ENCODE measurements around the gene IDS.
A peak's percentile ranks its signal among the peaks of the same experiment; 100 is the strongest.
"Not testable (repeated sequence)": the region's sequence is repeated elsewhere in the genome, so short reads cannot be mapped to it uniquely, and the experiment has no call there.

The IDS gene

DNA sequence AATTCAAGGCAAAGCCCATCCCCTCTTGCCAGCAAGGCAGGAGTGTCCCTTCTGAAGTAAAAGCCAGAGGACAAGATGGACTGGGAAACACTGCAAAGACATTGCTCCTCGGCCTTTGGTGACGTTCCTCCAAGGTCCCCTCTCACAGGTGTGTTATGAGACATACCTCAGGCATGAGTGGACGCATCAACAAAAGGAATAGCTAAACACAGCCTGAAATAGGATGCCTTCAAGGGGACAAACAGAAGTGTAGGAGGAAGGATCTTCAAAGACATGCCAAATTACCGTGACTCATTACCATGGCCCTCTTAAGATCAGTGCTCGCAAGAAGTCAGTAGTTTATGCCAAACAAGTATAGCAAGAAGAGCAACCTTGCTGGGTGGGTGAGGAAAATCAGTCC is 6.0 kb upstream of the IDS start:
- CTCF ChIA-PET = interaction anchor here (1.0 to 2.7 kb wide), 5 partner anchors 10 to 1582 kb away, joined by 3 to 18 read pairs (median 5); no protein-coding TSS in a partner anchor
- DNase-seq (ENCODE audit: extremely low spot score) = no peak
- POLR2A ChIA-PET = no interaction called here
- TF ChIP-seq, protein P1, sequence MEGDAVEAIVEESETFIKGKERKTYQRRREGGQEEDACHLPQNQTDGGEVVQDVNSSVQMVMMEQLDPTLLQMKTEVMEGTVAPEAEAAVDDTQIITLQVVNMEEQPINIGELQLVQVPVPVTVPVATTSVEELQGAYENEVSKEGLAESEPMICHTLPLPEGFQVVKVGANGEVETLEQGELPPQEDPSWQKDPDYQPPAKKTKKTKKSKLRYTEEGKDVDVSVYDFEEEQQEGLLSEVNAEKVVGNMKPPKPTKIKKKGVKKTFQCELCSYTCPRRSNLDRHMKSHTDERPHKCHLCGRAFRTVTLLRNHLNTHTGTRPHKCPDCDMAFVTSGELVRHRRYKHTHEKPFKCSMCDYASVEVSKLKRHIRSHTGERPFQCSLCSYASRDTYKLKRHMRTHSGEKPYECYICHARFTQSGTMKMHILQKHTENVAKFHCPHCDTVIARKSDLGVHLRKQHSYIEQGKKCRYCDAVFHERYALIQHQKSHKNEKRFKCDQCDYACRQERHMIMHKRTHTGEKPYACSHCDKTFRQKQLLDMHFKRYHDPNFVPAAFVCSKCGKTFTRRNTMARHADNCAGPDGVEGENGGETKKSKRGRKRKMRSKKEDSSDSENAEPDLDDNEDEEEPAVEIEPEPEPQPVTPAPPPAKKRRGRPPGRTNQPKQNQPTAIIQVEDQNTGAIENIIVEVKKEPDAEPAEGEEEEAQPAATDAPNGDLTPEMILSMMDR (IDR thresholded peaks at IDR 0.05; ENCODE audit: control extremely low read depth, extremely low read depth, low read depth, missing control alignments) = no peak

DNA sequence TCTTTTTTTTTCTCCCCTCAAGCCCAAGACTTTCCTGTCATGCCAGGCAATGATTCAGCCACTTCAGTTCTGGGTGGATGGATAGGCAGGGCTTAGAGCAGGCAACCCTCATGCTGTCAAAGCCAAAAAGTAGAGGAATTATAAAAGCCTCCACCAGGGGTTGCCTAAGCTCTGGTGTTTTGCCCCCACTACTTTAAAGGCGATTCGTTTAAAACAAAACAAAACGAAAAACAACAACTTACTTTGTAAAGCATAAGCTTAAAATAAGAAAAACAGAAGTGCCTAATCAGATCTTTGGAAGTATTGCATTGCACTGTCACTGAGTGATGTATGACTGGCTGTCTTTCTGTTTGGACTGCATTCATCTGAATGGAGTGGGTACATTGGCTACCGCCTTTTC is 5.3 kb upstream of the IDS start:
- no peak for DNase-seq (ENCODE audit: extremely low spot score)
- CTCF ChIA-PET = interaction anchor here (1.0 to 1.5 kb wide), 2 partner anchors 12 to 16 kb away, joined by 3 to 5 read pairs; no protein-coding TSS in a partner anchor

DNA sequence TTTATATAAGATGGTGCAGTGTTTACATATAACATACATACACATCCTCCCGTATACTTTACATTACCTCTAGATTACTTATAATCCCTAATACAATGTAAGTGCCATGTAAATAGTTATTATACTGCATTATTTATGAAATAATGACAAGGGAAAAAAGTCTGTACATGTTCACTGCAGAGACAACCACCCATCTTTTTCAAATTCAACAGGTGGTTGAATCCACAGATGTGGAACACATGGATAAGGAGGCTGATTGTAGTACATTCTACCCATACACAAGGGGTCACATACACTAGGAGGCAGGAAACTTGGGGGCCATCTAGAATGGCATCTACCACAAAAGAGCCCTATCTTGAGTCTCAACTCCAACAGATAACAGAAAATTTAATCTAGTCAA is 3.4 kb upstream of the IDS start:
- TF ChIP-seq, protein P1 (IDR thresholded peaks at IDR 0.05; ENCODE audit: control extremely low read depth, extremely low read depth, low read depth, missing control alignments) = no peak
- no peak for DNase-seq (ENCODE audit: extremely low spot score)
- CTCF ChIA-PET = no interaction called here
- POLR2A ChIA-PET = no interaction called here

More for the DNA sequence above, 5.3 kb upstream of the IDS start:
- POLR2A ChIA-PET = no interaction called here
- TF ChIP-seq, protein P1 (IDR thresholded peaks at IDR 0.05; ENCODE audit: control extremely low read depth, extremely low read depth, low read depth, missing control alignments) = no peak

DNA sequence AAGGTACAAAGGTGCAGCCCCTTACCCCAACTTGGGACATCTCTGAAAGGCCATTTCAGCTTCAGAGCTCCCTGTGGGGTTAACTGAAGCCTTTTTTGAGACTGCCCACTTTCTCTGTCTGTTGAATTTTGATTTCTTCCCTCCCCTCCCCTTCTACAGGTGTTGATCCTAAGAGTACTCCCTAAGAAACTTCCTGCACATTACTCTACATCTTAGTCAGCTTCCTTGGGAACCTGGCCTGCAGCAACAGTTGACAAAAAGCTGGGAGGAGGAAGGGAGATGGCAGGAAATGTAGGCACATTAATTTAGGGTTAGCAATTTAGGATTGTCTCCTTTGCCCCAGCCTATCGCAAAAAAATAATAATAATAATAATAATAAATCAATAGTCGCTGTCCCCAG is 1.2 kb upstream of the IDS start:
- TF ChIP-seq, protein P1 (IDR thresholded peaks at IDR 0.05; ENCODE audit: control extremely low read depth, extremely low read depth, low read depth, missing control alignments) = no peak
- no peak for DNase-seq (ENCODE audit: extremely low spot score)
- ChIA-PET POLR2A (no interaction called here), CTCF (no interaction called here)

DNA sequence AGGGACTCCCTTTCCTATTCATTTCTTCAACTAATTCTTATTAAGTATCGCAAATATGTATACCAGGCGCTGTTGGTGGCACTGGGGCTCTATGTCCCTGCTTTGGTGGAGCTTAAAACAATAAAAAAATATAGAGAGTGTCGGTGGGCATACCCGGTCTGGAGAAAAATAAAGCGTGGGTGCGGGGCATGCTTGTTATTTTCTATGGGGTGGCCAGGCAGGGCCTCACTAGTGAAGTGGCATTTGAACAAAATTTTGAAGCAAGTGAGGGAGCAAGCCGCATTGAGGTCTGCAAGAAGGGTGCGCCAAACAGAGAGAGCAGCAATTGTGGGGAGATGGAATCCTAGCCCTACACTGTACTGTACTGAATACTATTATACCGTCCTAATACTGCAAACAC is 565 bp upstream of the IDS start:
- TF ChIP-seq, protein P1 (IDR thresholded peaks at IDR 0.05; ENCODE audit: control extremely low read depth, extremely low read depth, low read depth, missing control alignments) = no peak
- DNase-seq (ENCODE audit: extremely low spot score) = no peak
- POLR2A ChIA-PET = interaction anchor here (1.1 to 2.6 kb wide), 2 partner anchors 17 to 35 kb away, joined by 5 to 17 read pairs; partner anchors contain the start of gene EOLA1
- CTCF ChIA-PET = interaction anchor here (1.4 kb wide), 1 partner anchor 16 kb away, joined by 5 read pairs; no protein-coding TSS in a partner anchor

DNA sequence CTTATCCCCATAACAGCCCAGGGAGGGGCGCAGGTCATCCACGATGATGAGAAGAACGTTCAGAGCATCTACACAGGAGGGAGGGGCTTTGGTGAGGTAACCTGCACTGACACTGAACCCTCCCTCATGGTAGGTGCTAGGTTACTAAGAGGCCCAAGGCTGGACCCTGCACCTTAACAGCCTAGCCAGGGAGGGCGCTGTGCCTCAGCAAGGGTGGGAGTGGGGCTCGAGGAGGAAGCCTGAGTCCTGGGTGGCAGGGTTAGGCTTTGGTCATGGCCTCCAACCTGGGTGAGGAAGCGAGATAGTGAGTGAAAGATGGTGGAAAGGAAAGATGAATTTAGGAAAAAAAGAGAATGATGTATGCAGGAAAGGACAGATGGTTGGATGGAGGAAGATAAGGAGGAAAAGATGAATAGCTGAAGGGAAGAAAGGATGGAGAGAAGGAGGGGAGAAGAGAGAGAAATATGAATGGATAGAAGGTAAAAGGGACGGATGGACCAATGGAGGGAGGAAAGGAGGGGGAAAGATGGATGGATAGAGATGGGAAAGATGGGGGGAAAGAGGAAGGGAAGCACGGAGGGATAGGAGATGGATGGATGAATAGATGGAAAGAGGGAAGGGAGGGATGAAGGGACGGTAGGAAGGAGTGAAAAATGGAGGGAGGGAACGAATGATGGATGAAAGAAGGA is 736 bp downstream of the IDS start:
- TF ChIP-seq, protein P1 (IDR thresholded peaks at IDR 0.05; ENCODE audit: control extremely low read depth, extremely low read depth, low read depth, missing control alignments) = peak; percentile 51
- peak; percentile 62 for DNase-seq (ENCODE audit: extremely low spot score)
- ChIA-PET POLR2A (interaction anchor here (2.6 kb wide), 1 partner anchor 36 kb away, joined by 17 read pairs; the partner anchor contains the start of gene EOLA1), CTCF (interaction anchor here (1.0 to 2.3 kb wide), 3 partner anchors 8 to 18 kb away, joined by 3 to 5 read pairs (median 5); no protein-coding TSS in a partner anchor)

DNA sequence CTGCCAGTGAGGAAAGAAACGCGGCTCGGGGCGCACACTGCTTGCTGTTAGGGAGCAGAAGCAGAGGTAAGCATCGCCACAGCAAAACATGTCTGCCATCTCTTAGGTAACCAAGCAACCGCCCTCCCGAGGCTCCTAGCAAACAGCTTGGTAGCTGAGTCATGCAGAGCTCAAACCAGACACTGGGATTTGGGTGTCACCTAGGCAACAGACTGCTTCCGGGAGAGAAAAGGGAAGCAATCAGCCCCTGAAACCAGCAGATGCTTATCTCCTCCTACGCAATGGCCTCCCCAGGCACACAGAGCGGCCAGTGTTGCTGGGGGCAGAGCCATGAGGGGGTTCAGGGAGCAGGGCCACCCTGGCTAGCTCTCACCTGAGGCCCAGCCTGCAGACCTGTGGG is 1.7 kb downstream of the IDS start:
- peak; percentile 21 for DNase-seq (ENCODE audit: extremely low spot score)
- ChIA-PET POLR2A (interaction anchor here (2.6 kb wide), 1 partner anchor 37 kb away, joined by 17 read pairs; the partner anchor contains the start of gene EOLA1), CTCF (interaction anchor here (1.4 to 2.3 kb wide), 2 partner anchors 9 kb away, joined by 5 read pairs; no protein-coding TSS in a partner anchor)

DNA sequence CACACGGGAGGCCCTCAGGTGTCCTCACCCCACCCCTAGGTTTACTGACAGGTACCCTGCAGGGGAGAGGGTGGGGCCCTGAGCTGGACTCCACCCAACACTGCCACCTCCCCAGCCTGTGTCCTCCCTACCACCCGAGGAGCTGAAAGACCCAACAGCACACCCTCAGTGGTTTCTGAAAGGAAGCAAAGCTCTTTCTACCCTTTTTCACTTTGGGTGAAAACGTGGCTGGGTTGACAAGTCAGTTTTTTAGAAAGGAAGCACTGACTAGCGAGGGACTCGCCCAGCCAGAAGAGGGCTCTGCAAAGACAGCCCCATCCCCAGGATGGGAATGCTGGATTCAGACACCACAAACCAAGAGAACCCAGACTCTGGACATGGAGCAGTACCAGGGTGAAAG is 2.2 kb downstream of the IDS start:
- POLR2A ChIA-PET = interaction anchor here (2.8 kb wide), 1 partner anchor 37 kb away, joined by 10 read pairs; the partner anchor contains the start of gene EOLA1
- DNase-seq (ENCODE audit: extremely low spot score) = not testable (repeated sequence)
- CTCF ChIA-PET = interaction anchor here (1.4 to 2.3 kb wide), 2 partner anchors 9 kb away, joined by 5 read pairs; no protein-coding TSS in a partner anchor

All from GM10248 (cell line).